ENCODE results near the gene PTPN23.

PTPN23 gene

DNA sequence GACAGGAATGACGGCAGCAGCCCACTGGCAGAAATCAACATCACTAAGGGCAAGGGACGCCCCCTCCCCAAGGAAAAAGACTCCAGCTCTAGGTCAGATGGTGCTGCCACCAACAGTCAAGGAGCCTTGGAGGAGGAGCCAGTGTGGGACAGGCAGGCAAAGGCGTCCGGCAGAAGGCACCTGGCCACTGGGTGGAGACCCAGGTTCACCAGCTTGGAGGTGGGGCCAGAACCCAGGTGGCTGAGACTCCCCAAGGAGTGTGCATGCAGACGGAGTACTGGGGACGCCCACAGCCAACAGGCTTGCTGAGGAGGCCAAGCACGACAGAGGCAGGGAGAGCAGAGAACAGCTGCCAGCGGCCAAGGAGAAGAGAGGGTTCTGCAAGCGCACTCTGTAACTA lies 35.2 kb downstream of the PTPN23 start:
- no peak for TF ChIP-seq GATA3 (IDR thresholded peaks at IDR 0.05; ENCODE audit: low read depth, low read length)

DNA sequence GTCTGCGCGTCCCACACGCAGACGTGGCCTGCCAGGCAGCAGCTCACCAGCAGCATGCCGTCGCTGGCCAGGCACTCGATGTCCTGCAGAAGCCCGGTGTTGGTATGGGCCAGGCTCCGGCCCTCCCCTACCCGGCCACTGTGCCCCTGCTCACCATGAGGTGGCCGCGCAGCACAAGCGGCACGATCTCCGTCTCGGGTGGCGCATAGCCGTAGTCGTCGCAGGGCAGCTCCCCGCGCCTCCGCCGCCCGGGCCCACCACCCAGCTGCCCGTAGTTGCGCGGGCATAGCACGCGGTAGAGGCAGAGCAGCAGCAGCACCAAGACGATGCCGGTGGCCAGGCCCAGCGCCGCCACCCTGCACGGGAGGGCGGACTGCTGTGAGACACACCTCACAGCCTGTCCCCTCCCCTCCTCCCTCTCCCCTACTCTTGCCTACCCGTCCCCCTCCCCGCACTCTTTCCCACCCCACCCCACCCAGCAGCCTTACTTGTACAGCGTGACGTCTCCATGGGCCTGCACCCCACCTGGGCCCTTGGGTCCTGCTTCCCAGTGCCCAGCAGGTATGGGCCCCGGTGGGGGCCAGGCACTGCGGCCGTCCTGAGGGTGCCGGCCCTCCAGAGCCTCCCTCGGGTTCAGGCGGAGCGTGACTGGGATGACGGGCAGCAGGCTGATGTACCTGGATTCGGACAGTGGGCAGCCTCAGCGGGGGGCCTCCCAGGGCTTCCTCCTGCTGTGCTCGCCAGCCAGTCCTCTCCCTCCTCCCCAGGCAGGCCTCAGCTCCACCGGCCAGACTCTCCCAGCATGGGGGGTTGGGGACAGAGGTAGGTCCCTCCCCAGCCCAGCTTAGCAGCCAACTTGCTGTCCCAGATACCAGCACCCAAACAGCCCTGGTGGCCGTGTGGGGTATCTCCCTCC lies 37.6 kb downstream of the PTPN23 start:
- TF ChIP-seq GATA2 (IDR thresholded peaks at IDR 0.05; ENCODE audit: low read depth, low read length) (no peak), GATA3 (IDR thresholded peaks at IDR 0.05; ENCODE audit: low read depth, low read length) (no peak)

- no peak for TF ChIP-seq GATA2 (IDR thresholded peaks at IDR 0.05; ENCODE audit: low read depth, low read length)
- TF ChIP-seq GATA3 (IDR thresholded peaks at IDR 0.05; ENCODE audit: low read depth, low read length): no peak
Measured at GRCh38 chr3:47419083-47420043, 38.5 kb downstream of the PTPN23 start.

GRCh38 chr3:47420044-47420430 lies 39.2 kb downstream of the PTPN23 start:
- no peak for TF ChIP-seq GATA2 (IDR thresholded peaks at IDR 0.05; ENCODE audit: low read depth, low read length)
- no peak for TF ChIP-seq GATA3 (IDR thresholded peaks at IDR 0.05; ENCODE audit: low read depth, low read length)

GRCh38 chr3:47420511-47421484 lies 40.0 kb downstream of the PTPN23 start:
- no peak for TF ChIP-seq GATA3 (IDR thresholded peaks at IDR 0.05; ENCODE audit: low read depth, low read length)
- TF ChIP-seq GATA2 (IDR thresholded peaks at IDR 0.05; ENCODE audit: low read depth, low read length): no peak

- no peak for TF ChIP-seq GATA2 (IDR thresholded peaks at IDR 0.05; ENCODE audit: low read depth, low read length)
- no peak for TF ChIP-seq GATA3 (IDR thresholded peaks at IDR 0.05; ENCODE audit: low read depth, low read length)
Measured at GRCh38 chr3:47421741-47422649, 41.2 kb downstream of the PTPN23 start.

DNA sequence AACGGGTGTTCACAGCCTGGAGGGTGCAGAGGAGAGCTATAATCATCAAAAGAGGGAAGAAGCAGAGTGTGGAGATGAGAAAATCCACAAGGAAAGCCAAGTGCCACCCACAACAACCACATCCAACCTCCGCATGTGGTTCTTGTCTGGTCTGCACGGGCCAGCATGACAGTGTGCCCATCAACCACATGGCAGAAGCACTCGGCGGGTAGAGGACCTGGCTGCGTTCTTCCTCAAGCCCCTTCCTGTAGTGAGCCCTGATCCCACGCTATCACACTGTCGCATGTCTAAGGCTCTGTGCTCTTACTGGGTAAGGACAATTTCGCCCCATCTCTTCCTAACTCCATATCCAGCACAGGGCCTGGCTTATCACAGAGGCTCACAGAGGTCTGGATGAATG lies 41.9 kb downstream of the PTPN23 start:
- TF ChIP-seq GATA2 (IDR thresholded peaks at IDR 0.05; ENCODE audit: low read depth, low read length) (no peak), GATA3 (IDR thresholded peaks at IDR 0.05; ENCODE audit: low read depth, low read length) (no peak)

DNA sequence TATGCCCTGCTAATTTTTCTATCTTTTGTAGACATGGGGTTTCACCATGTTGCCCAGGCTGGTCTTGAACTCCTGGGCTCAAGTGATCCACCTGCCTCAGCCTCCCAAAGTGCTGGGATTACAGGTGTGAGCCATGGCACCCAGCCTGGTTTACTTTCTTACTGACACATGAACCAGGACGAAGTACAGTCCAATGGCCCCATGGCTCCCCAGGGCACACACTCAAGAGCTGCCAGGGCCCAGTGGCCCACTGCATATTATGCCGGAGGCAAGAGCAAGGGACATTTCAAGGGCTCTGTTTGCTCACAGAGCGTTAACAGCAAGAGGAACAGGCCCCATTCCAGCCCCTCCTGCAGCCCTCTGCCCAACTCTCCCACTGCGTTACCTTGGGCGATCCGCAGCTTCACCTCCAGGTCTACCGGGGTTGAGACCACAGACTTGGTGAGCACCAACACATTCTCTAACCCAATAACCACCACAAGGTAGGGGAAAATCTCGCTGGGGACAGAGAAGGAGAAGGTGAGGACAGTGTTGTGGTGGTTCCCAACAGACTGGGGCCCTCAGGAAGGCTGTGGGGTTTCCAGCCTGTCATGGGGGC lies 42.8 kb downstream of the PTPN23 start:
- no peak for TF ChIP-seq GATA2 (IDR thresholded peaks at IDR 0.05; ENCODE audit: low read depth, low read length)
- no peak for TF ChIP-seq GATA3 (IDR thresholded peaks at IDR 0.05; ENCODE audit: low read depth, low read length)

DNA sequence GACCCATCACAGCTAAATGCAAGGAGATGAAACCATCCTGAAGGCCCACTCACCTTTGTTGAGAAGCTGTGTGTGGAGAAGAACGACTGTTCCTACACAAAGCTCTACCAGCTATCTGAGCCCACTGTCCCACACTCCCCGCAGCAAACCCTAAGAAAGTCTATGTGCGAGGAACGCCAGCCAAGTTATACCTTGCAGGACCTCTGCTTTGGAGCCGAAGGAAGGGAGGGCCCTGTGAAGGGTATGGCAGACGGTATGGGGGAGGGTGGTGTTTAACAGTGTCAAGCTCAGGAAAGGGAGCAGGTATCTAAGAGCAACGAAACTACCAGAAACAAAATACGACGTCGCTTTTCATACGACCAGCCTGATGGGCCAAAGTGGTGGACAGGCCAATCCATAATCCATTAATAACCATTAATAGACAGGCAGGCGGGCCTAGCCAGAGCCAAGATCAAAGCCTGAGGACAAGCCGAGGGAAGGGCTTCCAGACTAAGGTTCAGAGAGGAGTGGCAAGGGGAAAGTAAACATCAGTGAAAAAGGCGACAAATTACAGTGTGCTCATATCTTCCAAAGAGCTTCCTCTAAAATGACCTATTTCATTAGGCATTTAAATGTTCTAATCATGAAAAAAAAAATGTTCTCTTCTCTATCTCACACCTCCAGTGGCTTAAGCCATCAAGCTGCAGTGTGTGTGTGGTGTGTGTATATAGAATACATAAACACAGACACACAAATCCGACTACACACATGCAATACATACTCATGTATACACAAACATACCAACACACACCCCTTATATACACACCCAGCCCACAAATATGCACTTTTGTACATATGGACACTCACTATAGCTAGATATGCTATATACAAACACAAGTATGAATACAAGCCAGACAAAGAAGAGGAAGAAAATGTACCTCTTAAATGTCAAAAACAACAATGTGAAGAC lies 43.9 kb downstream of the PTPN23 start:
- no peak for TF ChIP-seq GATA2 (IDR thresholded peaks at IDR 0.05; ENCODE audit: low read depth, low read length)
- no peak for TF ChIP-seq GATA3 (IDR thresholded peaks at IDR 0.05; ENCODE audit: low read depth, low read length)

DNA sequence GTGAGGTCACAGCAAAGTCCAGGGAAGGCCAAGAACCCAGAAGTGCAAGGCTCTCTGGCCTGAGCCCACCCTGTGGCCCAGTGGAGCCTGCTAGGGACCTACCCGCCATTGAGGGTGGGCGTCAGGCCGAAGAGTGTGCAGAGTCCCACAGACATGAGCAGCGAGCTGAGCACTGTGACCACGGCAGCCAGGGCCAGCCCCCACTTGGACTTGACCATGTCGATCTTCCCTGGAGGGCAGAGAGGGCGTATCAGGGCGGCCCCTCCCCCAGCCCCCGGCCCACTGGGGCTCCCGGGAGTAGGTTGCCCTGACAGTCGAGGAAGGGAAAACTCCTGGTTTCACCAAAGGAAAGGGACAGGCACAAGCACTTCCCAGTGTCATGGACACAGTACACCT lies 44.6 kb downstream of the PTPN23 start:
- TF ChIP-seq GATA2 (IDR thresholded peaks at IDR 0.05; ENCODE audit: low read depth, low read length): no peak

GRCh38 chr3:47425959-47426358 lies 45.1 kb downstream of the PTPN23 start:
- TF ChIP-seq GATA2 (IDR thresholded peaks at IDR 0.05; ENCODE audit: low read depth, low read length) (no peak), GATA3 (IDR thresholded peaks at IDR 0.05; ENCODE audit: low read depth, low read length) (no peak)
